Epithelial cell of esophagus (primary cell): ENCODE measurements around the gene TMED10.

Experiments used
- DNase-seq: peaks from one replicate; pipeline ENCODE4 v3.0.0; 2010; ENCODE audit warnings: low read depth
- H3K4me3 ChIP-seq: 2 replicates; pipeline ENCODE4 v1.5.1; 2011; ENCODE audit warnings: mild to moderate bottlenecking, low read length, control low read depth
- TF ChIP-seq, protein P1 (sequence below): IDR thresholded peaks from 2 replicates; pipeline ENCODE4 v1.5.1; 2011; ENCODE audit warnings: low read depth, mild to moderate bottlenecking, low read length, control low read depth, inconsistent platforms; ENCODE audit not compliant: insufficient read depth; ENCODE audit errors: missing control alignments

The TMED10 gene

GRCh38 chr14:75175677-75176141 is 703 bp downstream of the TMED10 start:
- peak overlapping the region; percentile 89 for H3K4me3 ChIP-seq
- TF ChIP-seq, protein P1, sequence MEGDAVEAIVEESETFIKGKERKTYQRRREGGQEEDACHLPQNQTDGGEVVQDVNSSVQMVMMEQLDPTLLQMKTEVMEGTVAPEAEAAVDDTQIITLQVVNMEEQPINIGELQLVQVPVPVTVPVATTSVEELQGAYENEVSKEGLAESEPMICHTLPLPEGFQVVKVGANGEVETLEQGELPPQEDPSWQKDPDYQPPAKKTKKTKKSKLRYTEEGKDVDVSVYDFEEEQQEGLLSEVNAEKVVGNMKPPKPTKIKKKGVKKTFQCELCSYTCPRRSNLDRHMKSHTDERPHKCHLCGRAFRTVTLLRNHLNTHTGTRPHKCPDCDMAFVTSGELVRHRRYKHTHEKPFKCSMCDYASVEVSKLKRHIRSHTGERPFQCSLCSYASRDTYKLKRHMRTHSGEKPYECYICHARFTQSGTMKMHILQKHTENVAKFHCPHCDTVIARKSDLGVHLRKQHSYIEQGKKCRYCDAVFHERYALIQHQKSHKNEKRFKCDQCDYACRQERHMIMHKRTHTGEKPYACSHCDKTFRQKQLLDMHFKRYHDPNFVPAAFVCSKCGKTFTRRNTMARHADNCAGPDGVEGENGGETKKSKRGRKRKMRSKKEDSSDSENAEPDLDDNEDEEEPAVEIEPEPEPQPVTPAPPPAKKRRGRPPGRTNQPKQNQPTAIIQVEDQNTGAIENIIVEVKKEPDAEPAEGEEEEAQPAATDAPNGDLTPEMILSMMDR = no peak
- DNase-seq = no peak

DNA sequence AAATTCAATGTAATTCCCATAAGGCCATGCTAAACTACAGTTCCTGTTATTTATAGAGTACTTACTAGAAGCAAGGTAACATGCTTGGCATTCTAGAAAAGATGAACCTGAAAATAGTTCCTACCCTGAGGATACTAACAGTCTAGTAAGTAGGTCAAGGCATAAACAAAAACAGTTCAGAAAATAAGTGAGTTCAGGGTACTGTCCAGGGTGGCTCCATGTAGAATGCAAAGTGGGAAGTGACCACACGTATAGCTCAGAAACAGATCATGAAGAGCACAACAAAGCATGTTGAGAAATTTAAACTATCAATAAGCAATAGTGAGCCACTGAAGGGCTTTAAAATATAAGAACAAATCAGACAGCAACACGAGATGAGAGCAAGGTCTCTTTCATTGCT is 2.3 kb downstream of the TMED10 start:
- DNase-seq = no peak
- H3K4me3 ChIP-seq = no peak overlapping the region
- TF ChIP-seq, protein P1 = no peak

DNA sequence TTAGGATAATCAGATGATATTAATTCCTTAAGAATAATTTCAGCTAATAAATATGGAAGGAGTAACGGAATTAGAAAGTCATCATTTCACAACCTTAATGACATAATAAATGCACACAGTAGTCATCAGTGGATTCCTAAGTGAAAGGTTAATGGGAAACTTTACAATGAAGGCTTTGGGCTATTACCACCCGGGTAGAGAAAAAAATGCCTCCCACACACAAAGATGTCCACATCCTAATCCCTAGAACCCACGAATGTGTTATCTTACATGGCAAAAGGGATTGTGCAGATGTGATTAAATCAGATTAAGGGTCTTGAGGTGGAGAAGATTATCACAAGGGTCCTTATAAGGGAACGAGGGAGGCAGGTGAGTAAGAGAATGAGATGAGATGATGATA is 5.6 kb downstream of the TMED10 start:
- DNase-seq = no peak
- no peak overlapping the region for H3K4me3 ChIP-seq
- TF ChIP-seq, protein P1 = no peak

DNA sequence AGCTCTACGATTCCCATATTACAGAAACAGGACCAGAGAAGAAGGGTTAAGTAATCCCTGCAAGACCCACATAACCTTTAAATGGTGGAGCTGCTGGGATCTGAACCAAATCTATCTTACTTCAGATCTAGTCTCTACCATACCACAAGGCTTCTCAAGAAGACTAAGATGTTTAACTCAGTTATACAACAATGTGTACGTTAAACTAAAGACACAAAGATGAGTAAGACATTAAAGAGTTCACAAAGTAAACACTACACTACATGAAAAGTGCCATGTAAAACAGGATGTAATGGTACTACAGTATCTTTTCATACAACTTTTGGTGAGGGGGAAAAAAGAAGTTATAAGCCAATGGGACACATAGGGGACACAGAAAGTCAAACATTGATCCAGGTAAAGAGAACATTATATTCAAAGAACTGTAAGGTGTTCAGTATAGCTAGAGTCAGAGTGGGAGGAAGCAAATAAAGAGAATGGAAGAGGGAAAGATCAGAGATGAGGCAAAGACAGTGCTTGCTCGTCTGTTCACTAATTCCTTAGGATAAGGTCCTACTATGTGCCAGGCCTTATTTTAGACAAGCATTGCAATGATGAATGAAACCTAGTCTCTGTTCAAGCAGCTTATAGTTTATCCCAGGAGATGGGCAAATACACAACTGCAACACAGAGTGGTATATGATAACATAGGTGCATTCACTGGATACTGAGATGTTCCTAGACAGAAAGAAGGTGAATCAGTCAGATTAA is 7.7 kb downstream of the TMED10 start:
- no peak for DNase-seq
- TF ChIP-seq, protein P1 = no peak

GRCh38 chr14:75167325-75167724 is 9.1 kb downstream of the TMED10 start:
- no peak overlapping the region for H3K4me3 ChIP-seq
- TF ChIP-seq, protein P1 = no peak
- DNase-seq = no peak

More for the DNA sequence above, 7.7 kb downstream of the TMED10 start:
- no peak overlapping the region for H3K4me3 ChIP-seq

GRCh38 chr14:75165586-75166391 is 10.6 kb downstream of the TMED10 start:
- TF ChIP-seq, protein P1 = no peak
- DNase-seq = no peak
- no peak overlapping the region for H3K4me3 ChIP-seq
